Nucleus accumbens (tissue), 56 donors: ENCODE measurements around the gene SCRN2.

ENCODE experiments used
- DNase-seq, 56 donors: peaks; one replicate each; lab custom pipeline; 2025; lab: John Stamatoyannopoulos, UW

SCRN2 gene

DNA sequence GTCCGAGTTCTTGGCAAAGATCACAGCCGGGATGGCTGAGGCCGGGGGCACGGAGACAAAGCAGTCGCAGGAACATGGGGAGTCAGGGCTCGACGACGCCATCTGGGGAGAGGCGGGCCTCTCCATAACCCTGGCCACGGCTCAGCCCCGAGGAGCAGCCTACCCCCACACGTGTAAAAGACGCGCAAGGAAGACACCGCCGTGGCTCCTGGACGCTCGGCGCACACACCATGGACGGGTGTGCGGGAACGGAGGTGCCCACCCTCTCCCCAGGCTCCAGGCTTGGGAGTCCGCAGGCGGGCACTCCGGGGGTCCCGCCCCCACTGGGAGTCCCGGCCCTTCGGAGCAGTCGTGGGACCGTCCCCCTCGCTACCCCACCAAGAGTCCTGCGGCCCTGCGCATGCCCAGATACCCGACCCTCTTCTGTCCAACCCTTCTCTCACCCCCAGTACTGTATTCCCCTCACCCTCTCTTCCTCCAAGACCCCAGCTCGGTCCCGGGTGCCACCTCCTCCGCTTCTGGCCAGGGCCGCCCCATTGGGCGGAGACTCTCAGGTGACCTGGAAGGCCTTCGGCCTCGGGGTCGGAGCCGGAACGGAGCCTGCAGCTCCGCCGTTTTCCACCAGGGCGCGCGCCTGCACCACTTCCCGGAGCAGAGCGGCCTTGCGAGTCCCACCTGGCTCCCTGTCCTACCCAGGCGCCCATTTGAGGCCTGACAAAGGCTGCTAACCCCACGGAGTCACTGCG is at the start of gene SCRN2:
Gene SCRN2, minus strand, starts transcription at position 532 of the 746 bp plus-strand sequence. Its CDS starts 430 bp downstream, at position 102.
- peak in 55 of 56 donors; percentile 23 to 90 (median 77) for DNase-seq

DNA sequence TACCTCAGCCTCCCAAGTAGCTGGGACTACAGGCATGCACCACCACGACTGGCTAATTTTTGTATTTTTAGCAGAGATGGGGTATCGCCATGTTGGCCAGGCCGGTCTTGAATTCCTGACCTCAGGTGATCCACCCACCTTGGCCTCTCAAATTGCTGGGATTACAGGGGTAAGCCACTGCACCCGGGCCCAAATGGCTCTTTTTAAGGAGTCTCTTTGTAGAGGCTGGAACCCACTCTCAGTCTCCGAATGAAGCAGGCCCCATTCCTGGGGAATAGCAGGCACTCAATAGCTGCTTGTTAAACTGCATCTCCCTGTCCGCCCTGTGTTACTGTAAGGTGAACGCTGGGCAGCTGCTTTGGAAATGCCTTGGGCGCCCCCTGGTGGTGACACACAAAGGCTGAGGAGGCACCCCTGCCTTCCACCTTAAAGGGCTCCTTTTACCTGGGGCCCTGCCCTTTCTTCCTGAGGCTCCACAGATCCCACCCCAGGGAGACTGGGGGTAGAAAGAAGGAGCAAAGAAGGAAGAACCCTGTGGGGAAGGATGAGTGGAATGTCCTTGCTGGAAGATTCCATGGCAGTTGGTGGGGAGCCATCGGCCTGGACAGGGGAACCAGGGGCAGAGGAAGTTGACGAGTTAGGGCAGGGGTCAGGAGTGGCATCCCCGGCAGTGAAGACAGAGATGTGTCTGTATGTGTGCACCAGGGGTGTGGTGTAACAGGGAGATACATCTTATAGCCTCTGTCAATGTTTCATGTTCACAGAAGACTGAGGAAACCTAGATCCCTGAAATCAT is 48.9 kb upstream of the SCRN2 start:
- DNase-seq, result peak in 52 of 56 donors; percentile 3 to 93 (median 66)

DNA sequence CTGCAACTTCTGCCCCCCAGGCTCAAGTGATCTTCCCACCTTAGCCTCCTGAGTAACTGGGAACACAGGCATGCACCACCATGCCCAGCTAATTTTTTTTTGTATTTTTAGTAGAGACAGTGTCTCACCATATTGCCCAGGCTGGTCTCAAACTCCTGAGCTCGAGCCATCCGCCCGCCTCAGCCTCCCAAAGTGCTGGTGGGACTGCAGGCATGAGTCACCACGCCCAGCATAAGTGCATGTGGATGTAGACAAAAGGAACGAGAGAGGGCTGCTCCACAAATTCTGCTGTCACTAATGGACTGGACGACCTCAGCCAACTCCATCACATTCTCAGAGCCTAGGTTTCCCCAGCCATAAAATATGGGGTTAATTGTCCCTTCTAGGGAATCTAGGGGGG is 47.2 kb upstream of the SCRN2 start:
- no peak for DNase-seq

DNA sequence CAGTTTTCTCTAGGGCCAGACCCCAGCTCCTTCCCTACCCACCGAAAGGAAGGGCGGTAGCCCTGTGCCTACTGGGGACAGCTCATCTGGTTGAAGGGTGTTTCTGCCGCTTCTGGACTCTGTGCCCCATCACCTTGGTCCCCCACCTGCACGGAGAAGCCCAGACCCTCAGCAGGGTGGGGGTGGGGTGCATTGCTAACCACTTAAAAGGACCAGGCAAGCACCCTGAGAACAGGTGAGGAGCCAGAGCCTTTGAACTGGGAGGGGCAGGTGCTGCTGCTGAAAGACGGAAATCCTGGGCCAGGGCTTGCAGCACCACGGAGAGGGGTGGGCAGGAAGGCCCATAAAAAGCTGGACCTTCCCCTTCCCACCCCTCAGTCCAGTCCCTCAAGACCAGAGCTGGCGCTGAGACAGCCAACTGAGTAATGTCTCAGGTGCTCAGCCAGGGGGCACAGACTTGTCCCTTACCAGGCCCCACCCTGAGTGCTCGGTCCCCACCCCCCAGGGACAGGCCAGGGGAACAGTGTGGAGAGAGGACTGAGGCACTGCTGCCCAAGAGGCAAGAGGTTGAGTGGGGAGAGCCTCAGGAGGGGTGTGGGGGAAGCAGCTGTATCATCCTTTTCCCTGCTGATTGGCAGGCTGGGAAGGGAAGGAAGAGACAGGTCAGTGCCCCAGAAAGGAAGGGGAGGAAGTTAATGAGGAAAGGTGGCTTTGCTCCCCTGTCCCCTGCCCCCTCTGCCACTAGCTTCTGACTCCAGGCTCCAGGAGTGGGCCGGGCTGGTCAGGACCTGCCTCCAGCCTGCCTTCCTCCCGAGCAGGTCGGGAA is 44.0 kb upstream of the SCRN2 start:
- no peak for DNase-seq

DNA sequence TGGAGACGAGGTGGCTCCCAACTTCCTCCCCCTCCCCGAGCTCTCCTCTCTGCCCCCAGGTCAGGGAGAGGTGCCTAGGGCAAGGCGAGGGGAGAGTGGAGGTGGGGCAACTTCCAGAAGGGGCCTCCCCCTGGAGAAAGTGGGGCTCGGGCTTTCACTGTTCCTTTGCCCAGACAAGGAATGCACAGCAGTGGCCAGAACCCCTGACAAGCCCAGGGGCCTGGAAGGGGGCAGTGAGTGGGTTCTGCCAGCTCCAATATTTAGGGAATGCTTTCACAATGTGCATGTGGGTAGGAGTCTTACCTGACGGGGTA is 43.3 kb upstream of the SCRN2 start:
- DNase-seq, result no peak

DNA sequence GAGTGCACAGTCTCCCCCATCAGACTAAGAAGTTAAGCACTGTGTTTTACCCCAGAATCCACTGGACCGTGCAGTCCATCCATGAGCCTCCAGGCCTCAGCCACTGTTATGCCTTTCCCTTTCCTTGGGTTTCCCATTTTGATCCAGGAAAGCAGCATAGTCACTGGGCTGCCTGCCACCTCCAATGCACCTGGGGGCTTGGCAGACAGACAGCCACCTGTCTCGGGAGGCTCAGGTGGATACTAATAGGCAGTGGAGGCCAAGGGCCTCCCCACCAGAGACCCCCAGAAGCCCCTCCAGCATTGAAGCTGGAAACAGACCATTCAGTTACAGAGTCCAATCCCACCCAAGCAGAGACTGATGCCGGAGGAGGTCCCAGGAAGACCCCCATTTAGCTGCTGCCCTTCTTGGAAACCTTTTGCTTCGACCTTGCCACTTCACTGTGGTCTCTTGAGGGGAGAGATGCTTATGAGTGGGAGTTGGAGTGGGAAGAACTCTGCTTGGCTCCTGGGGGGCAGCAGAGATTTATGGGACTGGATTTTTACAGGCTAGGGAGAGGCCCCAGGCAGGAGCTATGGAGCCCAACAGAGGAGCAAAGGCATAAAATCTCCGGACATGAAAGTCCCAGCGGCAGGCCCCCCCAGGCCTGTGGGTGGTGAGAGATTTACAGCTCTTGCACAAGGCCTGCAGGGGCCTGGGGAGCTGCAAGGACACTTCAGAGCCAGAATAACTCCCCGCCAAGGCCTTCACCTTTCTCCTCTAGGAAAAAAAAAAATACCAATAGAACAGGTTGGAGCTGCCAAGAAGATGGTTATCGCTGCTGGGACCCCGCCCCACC is 42.7 kb upstream of the SCRN2 start:
- DNase-seq, result no peak

DNA sequence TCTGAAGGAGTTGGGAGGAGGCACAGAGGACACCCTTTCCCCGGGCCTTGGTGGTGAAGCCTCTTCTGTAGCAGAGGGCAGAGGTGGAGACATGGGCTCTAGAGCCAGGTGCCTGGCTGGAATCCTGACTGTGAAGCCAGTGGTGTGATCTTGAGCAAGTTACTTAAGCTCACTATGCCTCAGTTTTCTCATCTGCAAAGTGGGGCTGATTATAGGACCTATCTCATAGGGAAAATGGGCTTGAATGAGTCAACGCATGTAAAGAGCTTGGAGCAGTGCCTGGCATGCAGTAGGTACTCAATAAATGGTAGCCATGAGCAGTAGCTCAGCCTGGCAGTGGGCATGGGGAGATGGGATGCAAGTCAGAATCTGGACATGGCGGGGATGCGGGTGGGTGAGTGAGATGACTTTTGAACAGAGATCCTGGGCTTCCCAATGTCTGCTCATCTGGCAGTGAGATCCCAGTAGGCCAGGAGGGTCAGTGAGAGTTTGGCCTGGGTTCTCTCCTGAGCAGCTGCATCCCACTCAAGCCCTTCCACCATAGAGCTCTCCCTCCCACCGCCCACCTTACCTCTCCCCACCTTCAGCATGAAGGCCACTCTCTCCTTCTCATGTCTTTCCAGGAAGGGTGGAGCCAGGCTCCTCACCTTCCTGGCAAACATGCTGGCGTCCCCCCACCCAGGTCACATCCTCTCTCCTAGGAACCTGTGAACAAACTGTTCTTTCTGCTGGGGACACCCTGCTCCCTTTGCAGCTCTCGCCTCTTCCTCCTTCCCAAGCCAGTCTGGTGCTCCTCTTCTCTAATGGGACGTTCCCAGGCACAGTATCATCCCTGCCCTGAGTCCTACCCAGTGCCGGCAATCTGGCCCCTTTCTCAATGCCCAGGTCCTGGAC is 41.9 kb upstream of the SCRN2 start:
- no peak for DNase-seq

DNA sequence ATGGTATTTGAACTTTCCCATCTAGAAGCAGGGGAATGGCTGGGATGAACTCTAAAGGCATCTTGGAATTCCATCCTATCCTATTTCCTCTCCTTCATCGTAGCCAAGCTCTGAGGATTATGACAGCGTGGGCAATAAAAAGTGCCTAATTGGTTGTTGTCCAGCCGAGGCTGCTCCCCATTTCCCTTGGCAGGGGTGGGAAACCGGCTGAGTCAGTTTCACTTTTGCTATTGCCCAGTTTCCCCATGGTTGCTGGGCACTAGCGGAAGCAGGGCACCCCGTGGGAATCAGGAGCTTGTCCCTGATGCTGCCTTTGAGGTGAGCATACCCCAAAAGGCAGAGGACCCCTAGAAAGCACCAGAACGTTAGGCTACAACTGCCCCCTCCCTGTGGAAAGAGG is 41.2 kb upstream of the SCRN2 start:
- DNase-seq, result peak in 1 of 56 donors; percentile 18

DNA sequence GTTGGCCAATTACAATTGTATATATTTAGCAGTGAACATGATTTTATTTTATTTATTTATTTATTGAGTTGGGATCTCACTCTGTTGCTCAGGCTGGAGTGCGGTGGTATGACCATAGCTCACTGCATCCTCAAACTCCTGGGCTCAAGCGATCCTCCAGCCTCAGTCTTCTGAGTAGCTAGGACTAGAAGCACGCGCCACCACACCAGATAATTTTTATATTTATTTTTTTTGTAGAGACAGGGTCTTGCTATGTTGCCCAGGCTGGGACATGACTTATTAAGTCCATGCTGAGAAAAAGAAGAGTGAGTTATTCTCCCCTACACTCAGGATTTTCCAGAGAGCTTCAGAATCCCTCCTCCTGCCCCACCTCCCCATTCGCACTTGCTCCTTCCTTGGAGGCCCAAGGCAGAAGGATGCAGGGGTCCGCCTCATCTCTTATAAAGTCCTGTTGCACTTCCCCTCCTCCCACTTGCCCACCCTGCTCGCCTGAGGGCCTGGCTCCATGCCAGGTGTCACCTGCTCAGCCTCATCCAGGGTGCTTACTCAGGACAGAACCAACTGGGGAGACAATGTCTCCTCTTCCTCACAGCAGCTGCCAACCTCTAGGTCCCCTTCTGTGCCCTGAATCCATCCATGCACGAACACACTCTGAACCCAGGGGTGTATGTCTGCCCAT is 38.8 kb upstream of the SCRN2 start:
- no peak for DNase-seq

DNA sequence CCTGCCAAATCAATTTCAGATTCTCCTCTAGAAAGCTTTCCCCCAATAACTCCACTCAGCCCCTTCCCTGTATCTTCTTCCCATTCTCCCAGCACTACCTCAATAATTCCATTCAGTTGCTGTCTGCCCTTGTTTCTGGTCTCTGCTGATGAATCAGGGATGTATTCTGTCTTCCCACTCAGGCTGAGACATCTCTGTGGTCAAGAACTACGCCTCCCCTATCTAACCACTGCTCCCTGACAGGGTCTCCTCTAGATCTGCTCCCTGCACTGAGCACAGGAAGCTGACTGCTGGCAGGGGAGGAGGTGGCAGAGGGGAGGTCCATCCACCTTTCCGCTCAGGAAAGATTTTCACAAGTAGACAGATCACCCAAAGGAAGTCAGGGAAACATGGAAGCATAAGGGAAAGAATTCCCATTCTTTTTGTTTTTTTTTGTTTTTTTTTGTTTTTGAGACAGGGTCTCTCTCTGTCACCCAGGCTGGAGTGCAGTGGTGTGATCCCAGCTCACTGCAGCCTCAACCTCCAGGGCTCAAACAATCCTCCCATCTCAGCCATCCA is 38.0 kb upstream of the SCRN2 start:
- no peak for DNase-seq

DNA sequence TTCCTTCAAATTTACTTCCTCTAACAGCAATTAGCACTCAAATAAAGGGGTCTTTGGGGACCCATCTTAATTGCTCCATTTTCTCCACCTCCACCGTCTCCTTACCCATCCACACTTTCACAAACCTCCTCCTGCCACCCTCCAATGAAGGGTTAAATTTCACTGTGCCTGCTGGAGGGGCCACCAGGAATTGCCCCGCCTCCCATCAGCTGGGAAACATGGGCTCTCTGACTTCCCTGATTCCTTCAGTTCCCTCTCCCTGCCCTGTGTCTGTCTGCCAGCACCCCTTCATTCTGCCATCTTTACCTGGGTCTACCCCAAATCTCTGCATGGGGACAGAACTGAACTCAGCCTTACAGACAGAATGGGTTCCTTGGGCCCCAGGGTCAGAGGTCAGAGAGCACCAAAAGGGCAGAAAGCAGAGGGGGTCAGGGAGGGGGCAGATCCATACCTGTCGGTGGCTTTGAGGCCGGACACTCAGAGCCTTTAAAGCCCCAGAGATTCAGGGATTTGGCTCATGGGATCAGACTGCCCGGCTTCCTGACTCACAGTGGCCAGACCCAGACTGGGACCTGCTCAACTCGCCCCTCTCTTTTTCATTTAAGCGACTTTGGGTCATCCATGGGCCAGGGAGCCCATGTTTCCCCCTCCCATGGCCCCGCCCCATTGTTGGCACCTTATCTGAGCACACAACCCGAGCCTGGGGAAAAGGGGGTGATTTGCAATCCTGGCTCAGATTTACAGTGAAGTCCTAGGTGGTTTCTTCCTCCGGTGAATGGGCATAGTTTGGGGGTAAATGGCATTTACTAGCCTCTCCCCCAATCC is 37.3 kb upstream of the SCRN2 start:
- no peak for DNase-seq

DNA sequence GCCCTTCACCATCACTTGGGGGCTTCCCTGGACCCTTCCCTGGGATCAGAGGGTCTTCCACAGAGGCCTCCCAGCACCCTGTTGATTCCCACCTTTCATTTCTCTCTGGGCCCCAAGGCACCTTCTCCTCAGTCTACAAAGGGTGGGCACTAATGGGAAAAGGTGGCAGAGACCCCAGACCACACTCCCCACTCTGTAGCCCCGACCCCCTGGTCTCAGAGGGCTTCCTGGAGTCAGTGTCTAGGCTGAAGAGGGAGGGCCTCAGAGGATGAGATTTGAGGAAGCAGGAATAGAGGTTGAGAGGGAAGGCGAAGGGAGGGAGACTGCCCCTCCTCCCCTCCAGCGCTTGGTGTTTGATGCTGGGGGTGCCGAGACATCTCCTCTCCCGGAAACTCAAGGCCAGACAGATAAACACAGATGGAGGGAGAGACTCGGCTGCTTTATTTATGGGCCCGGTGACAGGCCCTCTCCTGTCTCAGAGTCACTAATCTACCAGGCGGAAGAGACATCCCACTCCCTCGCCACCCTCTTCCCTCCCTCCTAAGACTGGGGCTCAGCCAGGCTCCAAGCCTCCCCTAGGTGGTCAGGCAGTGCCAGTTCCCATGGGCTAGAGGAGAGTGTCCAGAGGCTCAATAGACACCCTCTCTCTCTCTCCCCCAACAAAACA is 36.4 kb upstream of the SCRN2 start:
- no peak for DNase-seq

DNA sequence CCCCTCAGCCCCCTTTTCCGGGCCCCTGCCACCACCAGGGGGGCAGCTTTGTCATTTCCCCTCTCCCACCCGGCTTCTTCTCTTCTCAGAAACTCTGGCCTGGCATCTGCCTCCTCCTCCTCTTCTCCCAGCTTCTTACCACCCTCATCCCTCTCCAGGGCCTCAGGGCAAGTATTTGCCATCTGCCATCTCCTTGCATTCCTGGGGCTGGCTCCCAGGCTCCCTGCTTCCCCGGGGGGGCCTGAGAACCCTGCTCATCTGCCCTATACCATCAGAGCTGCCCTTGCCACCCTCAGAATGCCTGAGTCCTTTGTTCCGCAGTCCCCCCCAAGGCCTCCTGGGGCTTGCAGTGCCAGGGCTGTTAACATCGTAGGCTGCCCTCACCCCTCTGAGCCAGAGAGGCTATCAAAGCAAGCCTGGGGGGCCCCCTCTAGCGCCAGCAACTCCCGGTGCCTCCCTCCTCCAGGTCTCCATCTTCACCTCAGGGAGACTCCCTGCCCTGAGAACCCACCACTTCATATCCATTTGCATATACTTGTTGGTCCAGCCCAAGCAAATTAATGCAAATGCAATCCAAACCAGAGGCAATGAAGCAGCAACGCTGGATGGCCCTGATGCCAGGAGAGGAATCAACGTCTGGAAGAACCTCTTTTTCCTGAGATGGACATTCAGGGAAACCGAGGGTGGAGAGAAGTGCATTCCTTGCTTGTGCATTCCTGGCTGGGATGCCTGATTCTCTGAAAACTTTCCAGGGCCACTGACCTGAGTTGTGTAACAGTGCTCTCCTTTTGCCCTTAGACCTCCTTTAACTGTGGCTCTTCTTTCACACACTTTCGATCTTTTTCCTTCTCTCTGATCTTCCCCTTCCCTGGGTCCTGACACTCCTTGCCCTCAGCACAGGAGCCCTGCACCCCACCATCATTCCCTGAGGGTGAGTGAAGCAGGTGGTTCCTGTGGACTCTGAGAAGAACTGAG is 34.2 kb upstream of the SCRN2 start:
- no peak for DNase-seq

DNA sequence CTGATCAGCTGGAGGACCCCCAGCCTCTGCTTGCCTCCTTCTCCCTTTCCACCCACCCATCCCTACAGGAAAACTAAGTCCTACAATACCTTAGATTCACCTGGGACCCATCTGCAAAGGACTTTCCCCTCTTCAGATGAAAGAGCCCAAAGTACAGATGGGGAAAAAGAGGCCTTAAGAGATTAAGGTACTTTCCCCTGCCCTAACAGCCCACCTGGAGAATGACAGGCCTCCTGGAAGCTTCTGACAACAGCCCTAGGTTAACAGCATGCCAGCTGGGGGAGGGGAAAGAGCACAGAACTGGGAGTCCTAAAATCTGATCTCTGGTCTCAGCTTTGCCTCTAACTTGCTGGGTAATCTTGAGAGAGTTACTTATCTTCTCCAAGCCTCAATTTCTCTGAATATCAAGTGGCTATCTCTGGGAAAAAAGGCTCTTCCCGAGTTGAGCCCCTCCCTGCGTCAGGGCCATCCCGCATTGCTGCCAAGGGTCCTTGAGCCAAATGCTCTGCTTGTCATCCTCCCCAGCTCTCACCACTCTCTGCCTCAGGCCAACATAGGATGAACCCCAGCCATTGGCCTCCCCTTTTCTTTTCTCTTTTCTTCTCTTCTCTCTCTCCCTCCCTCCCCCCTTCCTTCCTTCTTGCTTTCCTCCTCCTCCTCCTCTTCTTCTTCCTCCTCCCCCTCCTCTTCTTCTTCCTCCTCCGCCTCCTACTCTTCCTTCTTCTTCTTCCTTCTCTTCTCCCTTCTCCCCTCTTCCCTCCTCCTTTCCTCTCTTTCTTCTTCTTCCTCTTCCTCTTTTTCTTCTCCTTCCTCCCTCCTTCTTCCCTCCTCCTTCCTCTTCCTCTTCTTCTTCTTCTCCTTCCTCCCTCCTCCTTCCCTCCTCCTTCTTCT is 32.4 kb upstream of the SCRN2 start:
- DNase-seq, result no peak
